ENCODE measurements around the gene RAPGEF4.

DNA sequence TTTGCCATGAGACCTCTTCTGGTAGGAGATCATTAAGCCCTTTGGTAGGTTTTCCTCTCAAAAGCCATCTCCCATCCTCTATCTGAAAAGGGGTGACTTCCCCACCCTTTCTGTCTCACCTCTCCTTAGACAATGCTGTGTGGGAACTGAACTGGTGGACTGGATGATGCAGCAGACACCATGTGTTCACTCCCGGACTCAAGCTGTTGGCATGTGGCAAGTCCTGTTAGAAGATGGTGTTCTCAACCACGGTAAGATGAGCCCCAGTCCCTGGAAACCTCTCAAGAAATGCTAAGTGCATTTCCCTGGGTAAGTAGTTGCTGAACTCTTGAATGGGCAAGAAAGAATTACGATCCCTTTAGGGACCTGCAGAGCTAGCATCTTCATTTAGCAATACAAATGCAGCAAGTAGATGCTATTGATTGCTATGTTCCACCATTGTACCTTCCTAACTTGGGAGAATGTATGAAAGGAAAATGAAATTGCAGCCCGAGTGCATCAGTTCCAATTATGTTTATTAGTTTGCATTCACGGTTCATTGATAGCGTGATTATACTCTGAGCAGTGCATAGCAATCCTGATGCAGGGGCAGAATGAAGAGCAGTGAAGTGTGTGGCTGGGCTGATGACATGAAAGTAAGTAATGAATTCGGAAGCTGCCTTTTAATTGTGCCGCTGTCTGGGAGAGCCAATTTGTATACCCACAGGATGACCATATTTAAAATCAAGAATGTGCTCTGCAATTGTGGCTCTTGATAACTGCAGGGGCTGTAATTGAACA, 230.0 kb downstream of the RAPGEF4 start:
- TF ChIP-seq, protein P1, sequence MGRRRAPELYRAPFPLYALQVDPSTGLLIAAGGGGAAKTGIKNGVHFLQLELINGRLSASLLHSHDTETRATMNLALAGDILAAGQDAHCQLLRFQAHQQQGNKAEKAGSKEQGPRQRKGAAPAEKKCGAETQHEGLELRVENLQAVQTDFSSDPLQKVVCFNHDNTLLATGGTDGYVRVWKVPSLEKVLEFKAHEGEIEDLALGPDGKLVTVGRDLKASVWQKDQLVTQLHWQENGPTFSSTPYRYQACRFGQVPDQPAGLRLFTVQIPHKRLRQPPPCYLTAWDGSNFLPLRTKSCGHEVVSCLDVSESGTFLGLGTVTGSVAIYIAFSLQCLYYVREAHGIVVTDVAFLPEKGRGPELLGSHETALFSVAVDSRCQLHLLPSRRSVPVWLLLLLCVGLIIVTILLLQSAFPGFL (CRISPR knock-in tag; IDR thresholded peaks at IDR 0.05; ENCODE audit: borderline replicate concordance): no peak
- TF ChIP-seq, protein P2, sequence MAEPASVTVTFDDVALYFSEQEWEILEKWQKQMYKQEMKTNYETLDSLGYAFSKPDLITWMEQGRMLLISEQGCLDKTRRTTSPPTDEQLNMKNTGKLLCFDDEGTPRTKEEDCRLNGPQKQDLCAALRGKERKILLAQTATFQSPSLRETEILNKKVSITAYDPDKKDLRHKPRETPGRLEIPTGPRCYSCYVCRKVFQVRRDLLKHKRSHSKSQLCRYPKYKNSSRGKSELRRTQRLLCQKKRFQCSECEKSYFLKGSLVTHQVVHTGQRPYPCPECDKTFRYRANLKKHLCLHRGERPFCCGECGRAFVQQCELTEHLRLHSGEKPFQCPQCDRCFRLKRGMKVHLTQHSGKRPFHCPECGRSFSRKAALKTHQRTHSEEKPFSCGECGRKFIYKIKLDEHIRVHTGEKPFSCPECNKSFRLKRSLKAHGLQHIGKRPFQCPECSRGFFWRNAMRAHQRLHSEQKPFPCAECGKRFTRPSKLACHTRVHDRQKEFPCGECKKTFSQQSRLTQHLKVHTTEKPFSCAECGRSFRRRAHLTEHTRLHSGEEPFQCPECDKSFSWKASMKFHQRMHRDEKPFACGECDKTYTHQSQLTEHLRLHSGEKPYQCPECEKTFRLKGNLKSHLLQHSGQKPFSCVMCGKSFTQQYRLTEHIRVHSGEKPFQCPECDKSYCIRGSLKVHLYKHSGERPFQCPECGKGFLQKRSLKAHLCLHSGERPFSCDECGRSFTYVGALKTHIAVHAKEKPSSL (CRISPR knock-in tag; conservative IDR thresholded peaks at IDR 0.05): no peak
- TF ChIP-seq NFYB (CRISPR knock-in tag; conservative IDR thresholded peaks at IDR 0.05; ENCODE audit: low read depth): no peak
- TF ChIP-seq, protein P3, sequence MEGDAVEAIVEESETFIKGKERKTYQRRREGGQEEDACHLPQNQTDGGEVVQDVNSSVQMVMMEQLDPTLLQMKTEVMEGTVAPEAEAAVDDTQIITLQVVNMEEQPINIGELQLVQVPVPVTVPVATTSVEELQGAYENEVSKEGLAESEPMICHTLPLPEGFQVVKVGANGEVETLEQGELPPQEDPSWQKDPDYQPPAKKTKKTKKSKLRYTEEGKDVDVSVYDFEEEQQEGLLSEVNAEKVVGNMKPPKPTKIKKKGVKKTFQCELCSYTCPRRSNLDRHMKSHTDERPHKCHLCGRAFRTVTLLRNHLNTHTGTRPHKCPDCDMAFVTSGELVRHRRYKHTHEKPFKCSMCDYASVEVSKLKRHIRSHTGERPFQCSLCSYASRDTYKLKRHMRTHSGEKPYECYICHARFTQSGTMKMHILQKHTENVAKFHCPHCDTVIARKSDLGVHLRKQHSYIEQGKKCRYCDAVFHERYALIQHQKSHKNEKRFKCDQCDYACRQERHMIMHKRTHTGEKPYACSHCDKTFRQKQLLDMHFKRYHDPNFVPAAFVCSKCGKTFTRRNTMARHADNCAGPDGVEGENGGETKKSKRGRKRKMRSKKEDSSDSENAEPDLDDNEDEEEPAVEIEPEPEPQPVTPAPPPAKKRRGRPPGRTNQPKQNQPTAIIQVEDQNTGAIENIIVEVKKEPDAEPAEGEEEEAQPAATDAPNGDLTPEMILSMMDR (IDR thresholded peaks at IDR 0.05): no peak
- no peak for TF ChIP-seq CREM (CRISPR knock-in tag; IDR thresholded peaks at IDR 0.05)
- no peak for TF ChIP-seq ZNF263 (CRISPR knock-in tag; IDR thresholded peaks at IDR 0.05; ENCODE audit: low read depth)
- no peak for TF ChIP-seq ZNF121 (CRISPR knock-in tag; IDR thresholded peaks at IDR 0.05)
- no peak for TF ChIP-seq CREB1 (CRISPR knock-in tag; IDR thresholded peaks at IDR 0.05)
